LoVo (cell line): ENCODE measurements around the gene YWHAG.
"Not testable (repeated sequence)": the region's sequence is repeated elsewhere in the genome, so short reads cannot be mapped to it uniquely, and the experiment has no call there.

Experiments used
- DNase-seq: peaks from one replicate; pipeline ENCODE4 v3.0.0-alpha.2; 2016; ENCODE audit warnings: low spot score

Gene YWHAG

GRCh38 chr7:76294344-76295024 lies 64.3 kb downstream of the YWHAG start:
- peak; percentile 92 for DNase-seq

GRCh38 chr7:76293407-76293901 lies 65.3 kb downstream of the YWHAG start:
- no peak for DNase-seq

- DNase-seq = not testable (repeated sequence)
Observed at GRCh38 chr7:76292911-76293310, 65.9 kb downstream of the YWHAG start.

GRCh38 chr7:76292213-76292573 lies 66.6 kb downstream of the YWHAG start:
- DNase-seq = no peak

GRCh38 chr7:76291351-76292212 lies 67.2 kb downstream of the YWHAG start:
- DNase-seq = peak; percentile 98

GRCh38 chr7:76290847-76291350 lies 67.9 kb downstream of the YWHAG start:
- not testable (repeated sequence) for DNase-seq

GRCh38 chr7:76286842-76287403 lies 71.9 kb downstream of the YWHAG start:
- no peak for DNase-seq

GRCh38 chr7:76285604-76286374 lies 73.0 kb downstream of the YWHAG start:
- DNase-seq = no peak

- DNase-seq = no peak
Observed at GRCh38 chr7:76283254-76284159, 75.3 kb downstream of the YWHAG start.

GRCh38 chr7:76282344-76283253 lies 76.2 kb downstream of the YWHAG start:
- no peak for DNase-seq

GRCh38 chr7:76281706-76282343 lies 77.0 kb downstream of the YWHAG start:
- no peak for DNase-seq

GRCh38 chr7:76281006-76281705 lies 77.6 kb downstream of the YWHAG start:
- peak; percentile 43 for DNase-seq

- DNase-seq = no peak
Observed at GRCh38 chr7:76280408-76280807, 78.4 kb downstream of the YWHAG start.

- no peak for DNase-seq
Observed at GRCh38 chr7:76278540-76278939, 80.3 kb downstream of the YWHAG start.
